ENCODE data around the gene TEX2.

The TEX2 gene, protein sequence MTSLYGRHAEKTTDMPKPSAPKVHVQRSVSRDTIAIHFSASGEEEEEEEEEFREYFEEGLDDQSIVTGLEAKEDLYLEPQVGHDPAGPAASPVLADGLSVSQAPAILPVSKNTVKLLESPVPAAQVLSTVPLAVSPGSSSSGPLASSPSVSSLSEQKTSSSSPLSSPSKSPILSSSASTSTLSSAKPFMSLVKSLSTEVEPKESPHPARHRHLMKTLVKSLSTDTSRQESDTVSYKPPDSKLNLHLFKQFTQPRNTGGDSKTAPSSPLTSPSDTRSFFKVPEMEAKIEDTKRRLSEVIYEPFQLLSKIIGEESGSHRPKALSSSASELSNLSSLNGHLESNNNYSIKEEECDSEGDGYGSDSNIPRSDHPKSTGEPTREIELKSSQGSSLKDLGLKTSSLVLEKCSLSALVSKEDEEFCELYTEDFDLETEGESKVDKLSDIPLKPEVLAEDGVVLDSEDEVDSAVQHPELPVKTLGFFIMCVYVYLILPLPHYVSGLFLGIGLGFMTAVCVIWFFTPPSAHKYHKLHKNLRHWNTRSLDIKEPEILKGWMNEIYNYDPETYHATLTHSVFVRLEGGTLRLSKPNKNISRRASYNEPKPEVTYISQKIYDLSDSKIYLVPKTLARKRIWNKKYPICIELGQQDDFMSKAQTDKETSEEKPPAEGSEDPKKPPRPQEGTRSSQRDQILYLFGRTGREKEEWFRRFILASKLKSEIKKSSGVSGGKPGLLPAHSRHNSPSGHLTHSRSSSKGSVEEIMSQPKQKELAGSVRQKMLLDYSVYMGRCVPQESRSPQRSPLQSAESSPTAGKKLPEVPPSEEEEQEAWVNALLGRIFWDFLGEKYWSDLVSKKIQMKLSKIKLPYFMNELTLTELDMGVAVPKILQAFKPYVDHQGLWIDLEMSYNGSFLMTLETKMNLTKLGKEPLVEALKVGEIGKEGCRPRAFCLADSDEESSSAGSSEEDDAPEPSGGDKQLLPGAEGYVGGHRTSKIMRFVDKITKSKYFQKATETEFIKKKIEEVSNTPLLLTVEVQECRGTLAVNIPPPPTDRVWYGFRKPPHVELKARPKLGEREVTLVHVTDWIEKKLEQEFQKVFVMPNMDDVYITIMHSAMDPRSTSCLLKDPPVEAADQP

DNA sequence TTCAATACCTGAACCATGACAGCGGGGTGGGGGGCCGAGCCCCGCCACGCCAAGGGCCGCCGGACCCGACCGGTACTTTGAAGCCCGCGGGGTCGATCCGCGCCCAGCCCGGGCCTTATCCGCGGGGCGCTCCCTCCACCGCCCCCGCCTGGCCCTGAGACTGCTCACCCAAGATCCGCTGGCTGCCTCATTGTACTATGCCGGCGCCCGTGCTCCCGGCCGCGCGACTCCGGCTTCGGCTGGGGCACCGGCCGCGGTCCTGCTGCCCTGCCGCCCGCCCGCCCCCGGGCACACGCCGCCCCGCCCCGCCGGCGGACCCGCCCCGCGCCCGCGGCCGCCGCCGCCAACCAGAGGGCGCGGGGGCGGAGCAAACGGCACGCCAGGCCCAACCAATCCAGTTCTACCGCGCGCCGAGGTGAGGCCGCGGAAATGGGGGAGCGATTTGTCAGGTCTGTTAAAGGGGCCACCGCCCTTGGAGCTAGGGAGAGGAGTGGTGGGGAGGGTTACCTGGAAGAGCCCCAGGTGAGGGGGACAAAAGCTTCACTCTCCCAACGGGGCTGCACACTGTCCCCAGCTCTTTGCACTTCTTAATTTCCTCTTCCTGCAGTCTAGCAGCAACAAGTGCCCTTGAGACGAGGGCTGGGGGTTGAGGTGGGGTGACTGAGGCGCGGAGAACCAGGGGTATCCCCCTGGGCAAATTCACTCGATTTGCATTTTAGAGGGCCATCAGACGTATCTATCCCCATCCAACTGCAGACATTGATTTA, at the start of gene TEX2:
Gene TEX2, minus strand, starts transcription at position 261 of the 767 bp plus-strand sequence. CDS start 49,043 bp downstream, outside the sequence.
- DNase-seq (ENCODE audit: low read depth in 2 of 2) = peak; percentile 56 to 64

DNA sequence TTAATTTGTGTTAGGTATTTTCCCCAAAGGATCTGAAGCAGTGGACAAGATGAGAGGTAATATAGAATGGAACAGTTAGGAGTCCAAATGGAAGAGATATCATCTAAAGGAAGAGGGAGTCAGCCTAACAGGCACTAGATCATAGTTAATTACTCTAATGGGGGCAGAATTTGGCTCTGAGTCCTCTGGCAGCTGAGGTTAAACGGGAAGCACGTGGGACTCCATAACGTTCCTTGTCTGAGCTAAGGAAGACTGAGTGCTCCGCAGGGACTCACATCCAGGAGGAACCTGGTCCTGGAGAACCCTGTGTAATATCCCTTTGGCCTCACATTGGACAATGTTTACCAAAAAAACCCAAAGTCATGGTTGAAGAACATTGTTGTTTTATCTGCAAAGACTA, 46.6 kb upstream of the TEX2 start:
- DNase-seq (ENCODE audit: low read depth in 2 of 2) = no peak

DNA sequence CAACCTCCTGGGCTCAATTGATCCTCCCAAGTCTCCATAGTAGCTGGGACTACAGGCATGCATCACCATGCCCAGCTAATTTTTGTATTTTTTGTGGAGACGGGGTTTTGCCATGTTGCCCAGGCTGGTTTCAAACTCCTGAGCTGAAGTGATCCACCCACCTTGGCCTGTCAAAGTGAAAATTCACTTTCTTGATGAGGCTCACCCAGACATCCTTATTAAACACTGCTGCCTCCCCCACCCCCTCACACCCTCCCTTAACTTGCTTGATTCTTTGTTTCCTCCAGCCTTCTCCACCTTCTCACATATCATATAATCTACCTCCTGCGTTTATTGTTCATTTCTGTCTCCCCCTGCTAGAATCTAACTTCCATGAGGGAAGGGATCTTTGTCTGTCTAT, 46.0 kb upstream of the TEX2 start:
- no peak for DNase-seq (ENCODE audit: low read depth in 2 of 2)

DNA sequence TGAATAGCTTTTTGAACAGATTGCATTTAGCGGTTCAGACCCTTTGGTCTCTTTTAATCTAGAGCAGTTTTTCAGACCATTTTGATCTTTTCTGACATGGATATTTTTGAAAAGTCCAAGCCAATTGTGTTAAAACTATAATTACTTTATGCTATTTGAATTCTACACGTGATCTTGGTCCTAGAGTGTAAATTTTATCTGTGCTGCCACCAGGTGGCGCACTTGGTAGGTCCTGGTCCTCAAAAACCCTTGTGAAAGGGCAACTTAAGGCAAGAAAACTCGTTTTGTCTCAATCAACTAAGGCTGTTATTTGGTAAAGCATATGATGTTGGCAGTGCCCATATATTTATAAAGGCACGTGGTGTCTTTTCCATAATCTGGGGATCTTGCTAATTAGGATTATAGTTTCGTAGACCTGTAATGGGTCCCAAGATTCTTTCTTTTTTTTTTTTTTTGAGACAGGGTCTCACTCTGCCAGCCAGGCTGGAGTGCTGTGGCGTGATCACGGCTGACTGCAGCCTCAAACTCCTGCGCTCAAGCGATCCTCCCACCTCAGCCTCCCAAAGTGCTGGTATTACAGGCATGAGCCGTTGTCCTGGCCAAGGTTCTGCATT, 43.9 kb upstream of the TEX2 start:
- DNase-seq (ENCODE audit: low read depth in 2 of 2) = peak; percentile 8 to 17

DNA sequence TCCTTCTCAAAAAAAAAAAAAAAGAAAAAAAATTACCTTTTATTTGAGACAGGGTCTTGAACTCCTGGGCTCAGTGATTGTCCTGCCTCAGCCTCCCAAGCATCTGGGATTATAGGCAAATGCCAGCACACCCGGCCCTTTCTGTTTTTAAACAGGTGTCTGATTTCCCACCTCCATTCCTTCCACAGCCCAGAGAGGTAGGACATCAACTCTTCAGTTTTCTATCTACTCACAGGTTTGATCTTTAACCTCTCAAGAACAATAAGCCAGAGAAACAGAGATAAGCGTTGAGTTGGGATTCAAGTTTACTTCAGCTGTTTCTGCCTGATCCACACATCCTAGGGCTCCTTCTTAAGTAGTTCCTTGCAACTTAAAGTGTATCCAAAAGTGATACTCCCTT, 41.5 kb upstream of the TEX2 start:
- no peak for DNase-seq (ENCODE audit: low read depth in 2 of 2)

DNA sequence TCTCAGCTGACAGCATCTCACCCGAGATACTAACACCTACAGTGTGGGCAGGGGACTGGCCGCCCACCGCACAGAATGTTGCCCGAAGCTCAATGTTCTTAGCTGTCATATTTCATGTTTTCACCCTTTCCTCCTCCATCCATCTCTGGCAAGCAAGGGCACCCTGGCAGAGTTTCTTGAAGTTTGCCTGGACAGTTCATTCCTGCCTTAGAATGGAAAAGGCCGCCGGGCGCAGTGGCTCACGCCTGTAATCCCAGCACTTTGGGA, 37.6 kb upstream of the TEX2 start:
- no peak for DNase-seq (ENCODE audit: low read depth in 2 of 2)

DNA sequence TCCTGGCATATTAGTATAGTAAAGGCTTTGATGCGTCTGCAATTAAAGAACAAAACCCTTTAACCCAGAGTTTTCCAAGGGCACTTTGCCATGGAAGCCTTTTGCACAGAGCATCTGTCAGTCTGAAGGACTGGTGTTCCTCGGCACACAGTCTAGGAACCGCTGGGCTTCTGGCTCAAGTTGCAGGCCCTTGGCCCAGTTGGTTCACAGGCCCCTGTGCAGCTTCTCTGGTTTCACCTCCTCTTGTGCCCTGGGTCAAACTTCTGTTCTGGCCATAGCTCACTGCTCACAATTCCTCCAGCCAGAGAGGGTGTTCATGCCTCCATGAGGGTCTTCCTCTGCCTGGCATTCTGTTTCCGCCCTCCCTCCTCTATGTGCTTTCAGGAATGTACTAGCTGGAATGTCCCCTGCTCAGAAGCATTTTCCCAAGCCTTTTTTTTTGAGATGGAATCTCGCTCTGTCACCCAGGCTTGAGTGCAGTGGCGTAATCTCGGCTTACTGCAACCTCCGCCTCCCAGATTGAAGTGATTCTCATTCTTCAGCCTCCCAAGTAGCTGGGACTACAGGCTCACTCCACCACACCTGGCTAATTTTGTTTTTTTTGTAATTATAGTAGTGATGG, 34.5 kb upstream of the TEX2 start:
- no peak for DNase-seq (ENCODE audit: low read depth in 2 of 2)

DNA sequence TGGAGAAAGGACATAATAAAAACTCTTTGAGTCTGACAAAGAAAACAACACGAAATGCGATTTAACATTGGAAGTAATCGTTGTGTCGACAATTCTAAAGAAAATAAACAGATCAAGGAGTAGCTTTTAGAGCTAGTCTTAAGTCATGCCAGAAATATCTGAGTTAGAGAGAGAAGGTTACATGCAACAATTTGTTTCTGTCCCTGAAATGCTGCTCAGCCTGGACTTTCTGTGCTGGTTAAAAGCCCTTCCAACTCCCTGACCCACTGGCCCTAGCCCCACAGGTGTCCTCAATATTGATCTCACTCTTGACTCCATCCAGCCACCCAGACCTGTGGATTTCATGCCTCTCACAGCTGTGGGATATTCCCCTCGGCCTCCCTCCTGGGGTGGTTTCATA, 33.2 kb upstream of the TEX2 start:
- DNase-seq (ENCODE audit: low read depth in 2 of 2) = no peak

DNA sequence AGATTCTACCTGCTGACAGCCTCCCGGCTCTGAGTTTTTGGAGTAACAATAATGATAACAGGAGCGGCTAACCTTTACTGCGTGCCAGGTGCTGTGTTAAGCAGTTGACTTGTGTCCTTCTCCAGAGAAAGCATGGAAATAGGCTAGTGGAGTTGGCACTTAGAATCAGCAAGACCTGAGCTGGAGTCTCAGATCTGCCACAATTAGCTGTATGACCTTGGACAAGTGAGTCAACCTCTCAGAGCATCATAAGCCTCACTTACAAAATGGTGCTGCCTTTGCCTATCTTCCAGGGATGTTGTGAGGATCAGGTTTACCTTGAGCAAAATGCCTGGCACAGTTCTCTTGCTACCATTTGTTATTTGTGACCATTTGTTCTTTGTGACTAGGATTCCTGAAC, 32.1 kb upstream of the TEX2 start:
- DNase-seq (ENCODE audit: low read depth in 2 of 2) = no peak

DNA sequence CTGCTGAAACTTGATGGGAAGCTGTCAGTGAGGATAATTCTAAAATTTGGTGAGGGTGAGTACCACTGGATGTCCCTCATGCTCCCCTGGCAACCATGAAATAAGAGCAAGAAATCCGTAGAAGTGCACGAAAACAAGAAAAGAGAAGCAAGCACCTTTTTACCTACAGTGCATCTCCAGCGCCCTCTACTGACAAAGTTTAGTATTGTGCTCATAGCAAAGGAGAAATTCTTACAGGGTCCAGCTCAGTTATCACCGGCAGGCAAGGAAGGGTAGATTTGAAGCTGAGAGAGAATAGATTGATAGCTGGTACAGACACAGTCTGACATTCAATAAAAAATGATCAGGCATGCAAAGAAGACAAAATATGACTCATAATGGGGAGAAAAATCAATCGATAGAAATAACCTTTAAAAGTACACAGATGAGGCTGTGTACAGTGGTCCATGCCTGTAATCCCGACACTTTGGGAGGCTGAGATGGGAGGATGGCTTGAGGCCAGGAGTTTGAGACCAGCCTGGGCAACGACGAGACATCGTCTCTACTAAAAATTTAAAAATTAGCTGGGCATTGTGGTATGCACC, 28.3 kb upstream of the TEX2 start:
- no peak for DNase-seq (ENCODE audit: low read depth in 2 of 2)

DNA sequence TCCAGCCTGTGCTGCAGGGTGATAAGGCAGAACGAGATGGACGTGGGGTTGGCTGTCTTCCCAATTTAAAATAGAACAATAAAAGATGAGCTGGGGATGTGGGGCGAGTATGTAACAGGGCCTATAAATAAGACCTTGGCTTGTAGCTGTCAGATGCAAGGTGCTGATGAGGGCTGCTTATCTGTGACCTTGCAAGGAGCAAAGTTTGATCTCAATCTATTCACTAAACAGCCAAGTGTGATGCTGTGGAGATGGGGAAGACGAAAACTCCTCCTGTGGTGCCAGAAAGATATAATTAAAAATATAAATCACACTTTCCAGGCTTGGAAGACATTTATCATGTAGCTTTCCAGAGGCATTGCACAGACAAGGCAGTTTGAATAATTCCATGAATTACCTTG, 26.7 kb upstream of the TEX2 start:
- no peak for DNase-seq (ENCODE audit: low read depth in 2 of 2)

DNA sequence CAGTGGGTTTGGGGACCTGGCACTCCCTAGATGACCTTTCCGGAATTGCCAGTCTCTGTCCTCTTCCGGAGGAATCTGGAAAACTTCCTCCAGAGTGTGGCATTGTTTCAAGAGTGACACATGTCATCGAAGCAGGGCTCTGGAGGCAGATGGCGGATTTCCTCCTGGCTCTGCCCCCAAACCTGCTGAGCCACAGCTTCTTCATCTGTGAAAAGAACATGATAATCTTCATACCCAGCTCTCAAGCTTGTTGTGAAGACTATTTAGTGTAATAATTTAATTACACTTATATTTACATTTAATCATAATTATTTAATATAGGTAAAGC, 19.7 kb upstream of the TEX2 start:
- no peak for DNase-seq (ENCODE audit: low read depth in 2 of 2)

DNA sequence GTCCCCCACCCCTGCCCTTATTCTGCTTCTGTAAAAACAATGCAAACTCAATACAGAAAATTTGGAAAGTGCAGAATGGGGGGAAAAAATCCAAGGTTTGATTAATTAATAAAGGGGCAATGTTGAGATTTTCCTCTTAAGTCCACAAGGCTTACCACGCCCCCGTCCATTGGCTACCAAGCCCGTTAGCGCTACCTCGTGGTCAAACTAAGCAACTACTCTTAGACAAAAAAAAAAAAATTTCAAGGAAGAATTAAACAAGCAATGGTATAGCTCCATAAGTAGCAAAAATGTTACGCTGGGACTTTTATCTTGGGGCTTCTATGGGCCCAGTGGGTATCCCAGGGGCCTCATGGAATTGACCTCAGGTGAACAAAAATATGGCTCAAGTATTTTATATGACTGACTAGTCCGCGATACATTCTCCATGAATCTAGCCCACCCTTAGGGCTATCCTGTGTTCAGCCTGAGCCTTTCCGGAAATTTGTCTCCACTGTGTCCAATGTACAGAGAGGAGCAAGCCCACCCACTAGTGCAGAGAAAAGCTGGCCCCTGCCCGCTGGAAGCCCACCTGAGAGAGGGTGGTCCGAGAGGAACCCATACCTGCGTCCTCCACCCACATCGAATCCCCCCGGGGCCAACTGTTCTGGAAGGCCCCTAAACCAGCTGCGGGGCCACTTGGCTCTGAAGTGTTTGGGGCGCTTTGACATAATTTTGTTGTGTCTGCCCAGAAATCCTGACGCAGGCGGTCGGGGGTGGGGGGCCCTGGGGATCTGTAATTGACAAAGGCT, 19.1 kb upstream of the TEX2 start:
- peak; percentile 31 to 35 for DNase-seq (ENCODE audit: low read depth in 2 of 2)

DNA sequence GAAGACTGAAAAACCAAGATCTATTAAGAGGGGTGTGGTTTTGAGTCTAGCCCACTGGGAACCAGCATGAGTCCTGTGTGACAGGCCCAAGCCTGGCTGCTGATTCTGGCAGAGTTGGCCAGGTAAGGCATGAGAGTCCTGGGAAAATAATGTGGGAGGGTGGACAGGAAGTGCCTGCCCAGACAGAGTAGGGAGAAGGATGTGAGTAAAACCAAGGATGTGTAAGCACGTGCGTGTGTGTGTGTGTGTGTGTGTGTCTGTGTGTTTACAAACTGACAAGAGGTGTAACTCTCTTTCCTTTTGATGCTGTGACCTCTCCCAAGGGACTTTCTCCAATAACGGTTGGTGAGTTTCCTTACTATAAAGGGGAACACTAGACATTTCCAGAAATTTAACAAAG, 15.6 kb upstream of the TEX2 start:
- no peak for DNase-seq (ENCODE audit: low read depth in 2 of 2)

DNA sequence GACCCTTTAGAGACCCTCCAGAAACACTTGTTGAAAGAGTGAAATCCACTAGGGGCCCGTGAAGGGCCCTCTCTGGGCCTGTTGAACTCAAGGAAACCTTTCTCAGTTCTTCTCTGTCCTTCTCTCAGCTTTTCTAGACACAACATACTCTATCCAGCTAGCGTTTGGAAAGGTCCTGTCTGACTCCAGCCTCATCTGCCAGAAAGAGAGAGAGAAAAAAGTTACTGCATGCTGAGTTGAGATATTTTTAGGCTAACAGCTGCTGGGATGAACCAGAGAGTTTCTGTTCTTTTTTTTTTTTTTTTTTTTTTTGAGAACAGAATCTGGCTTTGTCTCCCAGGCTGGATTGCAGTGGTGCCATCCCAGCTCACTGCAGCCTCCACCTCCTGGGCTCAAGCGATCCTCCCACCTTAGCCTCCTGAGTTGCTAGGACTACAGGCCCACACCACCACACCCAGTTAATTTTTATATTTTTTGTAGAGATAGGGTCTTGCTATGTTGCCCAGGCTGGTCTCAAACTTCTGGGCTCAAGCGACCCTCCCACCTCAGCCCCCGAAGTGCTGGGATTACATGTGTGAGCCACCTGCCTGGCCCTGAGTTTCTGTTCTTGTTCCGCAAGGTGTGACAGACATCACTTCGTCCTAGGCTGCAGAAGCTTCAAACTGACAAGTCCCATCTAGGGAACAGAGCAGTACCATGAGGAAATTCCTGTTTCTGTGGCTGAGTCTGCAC, 14.9 kb upstream of the TEX2 start:
- DNase-seq (ENCODE audit: low read depth in 2 of 2) = no peak

DNA sequence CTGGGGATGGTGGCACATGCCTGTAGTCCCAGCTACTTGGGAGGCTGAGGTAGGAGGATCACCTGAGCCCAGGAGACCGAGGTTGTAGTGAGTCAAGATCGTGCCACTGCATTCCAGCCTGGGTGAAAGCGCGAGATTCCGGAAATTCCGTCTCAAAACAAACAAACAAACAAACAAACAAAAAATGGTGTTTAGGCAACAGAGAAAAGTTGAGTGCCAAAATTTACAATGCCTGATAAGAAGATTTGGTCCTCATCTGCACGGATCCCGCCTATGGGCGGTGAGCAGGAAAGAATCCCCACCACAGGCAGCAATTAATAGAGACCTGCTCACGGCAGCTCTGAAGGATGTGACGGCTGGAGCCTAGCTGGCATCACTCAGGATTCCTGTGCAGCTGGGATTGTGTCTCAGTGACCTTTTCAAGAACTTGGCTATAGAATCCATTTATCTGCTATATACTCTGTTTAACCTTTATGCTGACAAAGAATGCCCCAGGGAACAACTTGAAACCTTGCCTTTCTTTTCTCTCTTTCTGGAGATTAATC, 14.0 kb upstream of the TEX2 start:
- DNase-seq (ENCODE audit: low read depth in 2 of 2) = no peak

DNA sequence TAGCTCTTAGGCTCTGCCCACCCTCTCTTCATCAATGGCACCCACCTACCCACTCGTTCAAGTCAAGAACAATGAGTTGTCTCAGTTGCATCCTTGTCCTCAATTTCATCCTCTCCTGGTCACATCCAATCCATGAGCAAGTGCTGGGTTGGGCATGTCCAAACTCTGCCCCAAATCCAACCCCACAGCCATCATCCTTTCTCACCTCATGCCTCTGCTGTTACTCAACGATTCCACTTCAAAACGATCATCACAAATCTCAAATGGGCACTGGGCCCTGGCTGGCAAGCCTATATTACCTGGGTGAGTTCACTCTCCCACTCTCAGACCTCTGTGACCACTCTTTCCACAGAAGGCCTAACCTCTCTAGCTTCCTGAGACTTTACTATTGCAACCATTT, 12.0 kb upstream of the TEX2 start:
- DNase-seq (ENCODE audit: low read depth in 2 of 2) = no peak

DNA sequence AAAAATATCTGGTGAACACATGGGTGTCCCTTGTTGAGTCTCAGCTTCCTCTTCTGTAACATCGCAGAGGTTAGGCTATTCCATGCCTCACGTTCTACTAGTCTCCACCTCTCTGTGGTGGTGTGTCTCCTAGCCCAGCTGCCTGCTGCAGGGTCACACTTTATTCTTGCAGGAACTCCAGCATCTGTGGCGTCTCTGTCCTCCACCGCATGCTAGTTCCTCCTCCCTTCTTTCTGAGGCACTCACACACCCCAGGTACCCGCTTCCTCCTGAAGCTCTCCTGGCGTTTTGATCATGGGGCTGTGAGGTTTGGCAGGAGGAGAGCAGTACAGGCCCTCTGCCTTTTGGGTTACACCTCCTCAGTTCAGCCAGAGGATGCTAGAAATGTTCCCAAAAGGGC, 9.9 kb upstream of the TEX2 start:
- no peak for DNase-seq (ENCODE audit: low read depth in 2 of 2)

DNA sequence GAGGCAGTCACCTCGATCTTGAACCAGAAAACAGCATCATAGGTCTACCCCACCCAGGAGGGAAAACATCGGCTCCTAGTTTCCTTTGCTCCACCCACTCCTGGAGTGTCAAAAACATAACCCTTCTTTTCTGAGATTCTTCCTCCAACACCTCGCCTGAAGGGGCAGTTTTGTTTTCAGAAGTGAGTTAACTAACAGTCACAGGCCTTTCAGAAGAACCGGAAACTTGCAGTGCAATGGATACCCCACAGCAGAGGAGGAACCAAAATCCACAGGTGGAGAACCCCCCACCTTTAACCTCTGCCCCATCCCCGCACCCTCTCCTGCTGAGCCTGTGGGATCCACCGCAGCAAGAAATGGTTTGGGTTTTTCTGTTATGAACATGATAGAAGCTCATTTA, 7.8 kb upstream of the TEX2 start:
- DNase-seq (ENCODE audit: low read depth in 2 of 2) = no peak
